Stimulated activated CD4-positive, alpha-beta T cell treated with anti-CD3 and anti-CD28 coated beads, Interleukin-4, amount 100 ng/mL, for 4 hours (primary cell): ENCODE data around the gene BRINP1.

Source experiments
- DNase-seq, 2 experiments: peaks; one replicate each; pipeline ENCODE4 v3.0.0-alpha.2; 2020

The BRINP1 gene

GRCh38 chr9:119343059-119343990 lies 25.9 kb downstream of the BRINP1 start:
- DNase-seq: no peak

DNA sequence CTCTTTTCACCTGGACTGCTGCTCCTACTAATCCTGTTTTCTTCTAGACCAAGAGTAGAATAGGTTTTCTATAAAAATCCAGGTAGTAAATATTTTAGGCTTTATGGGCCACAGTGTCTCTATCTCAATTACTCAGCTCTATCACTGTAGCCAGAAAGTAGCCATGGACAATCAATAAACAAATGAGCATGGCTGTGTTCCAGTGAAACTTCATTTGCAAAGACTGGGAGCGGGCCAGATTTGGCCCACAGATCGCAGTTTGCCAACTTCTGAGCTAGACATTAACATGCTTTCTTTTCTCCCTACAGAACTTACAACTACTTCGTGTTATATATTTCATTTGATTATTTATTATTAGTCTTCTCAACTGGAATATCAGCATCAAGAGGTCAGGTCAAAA lies 30.2 kb downstream of the BRINP1 start:
- no peak for DNase-seq

DNA sequence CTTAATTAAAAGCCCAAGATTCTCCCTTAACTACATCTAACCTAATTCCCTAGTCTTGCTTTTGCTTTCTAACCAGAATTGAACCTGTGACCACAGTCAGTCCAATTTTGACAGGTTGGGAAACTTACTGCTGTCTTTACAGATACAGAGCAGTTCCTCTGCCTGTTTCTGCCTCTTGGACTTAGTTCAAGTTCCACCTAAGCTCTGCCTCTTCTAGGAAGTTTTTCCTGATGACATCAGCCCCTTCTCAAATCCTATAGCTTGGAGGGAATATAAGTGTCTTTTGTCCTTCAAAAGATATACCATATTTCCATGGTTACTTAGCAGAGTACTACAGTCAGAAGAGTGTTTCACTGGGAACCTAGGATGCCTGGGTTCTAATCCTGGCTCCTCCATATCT lies 31.7 kb downstream of the BRINP1 start:
- DNase-seq: no peak

DNA sequence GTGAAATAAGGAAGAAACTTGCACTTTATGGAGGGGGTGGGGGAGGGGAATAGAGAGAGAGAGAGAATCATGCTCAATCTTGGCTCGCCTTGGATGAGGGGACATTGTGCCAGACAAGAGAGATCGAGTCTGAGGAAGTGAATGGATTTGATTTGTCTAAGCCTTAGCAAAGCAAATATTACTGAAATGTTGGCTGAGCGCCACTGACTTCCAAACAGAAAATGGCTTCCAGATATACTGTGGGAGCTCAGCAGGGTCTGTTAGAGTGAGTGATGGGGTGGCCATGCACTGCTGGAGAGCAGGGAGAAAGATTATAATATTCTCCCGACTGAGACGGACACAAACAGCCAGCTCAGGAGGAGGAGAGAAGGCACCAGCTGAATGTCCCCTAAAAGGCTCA lies 34.5 kb downstream of the BRINP1 start:
- DNase-seq: no peak

DNA sequence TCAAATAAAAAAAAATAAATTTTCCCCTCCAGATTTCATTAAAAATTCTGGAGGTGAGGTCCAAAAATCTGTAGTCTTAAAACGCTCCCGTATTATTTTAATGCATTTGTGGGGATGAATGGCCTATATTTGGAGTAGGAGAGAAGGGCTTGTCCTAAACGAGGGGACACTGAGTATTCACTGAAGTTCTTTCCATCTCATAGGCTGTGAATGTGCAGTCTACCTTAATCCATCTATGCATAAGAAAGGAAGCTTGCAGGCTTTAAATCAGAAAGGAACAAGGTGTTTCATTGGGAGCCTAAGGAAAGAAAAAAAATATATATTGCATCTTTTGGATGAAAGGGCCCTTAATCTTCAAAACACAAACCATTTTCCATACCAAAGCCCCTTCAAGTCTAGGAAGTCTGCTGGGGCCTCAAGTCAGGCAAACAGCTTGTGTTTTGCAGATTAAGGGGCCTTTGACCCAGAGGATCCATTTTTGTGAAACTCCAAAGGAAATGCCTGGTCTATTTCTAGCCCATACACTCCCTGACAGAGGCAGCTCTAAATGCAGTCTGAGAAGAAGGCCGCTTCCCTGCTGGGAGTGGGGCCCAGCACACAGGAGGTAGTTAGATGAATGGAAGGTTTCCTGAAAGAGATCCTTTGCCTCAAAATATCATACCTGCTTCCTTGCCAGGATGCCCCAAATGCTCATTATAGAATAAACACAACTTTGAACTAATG lies 35.6 kb downstream of the BRINP1 start:
- no peak for DNase-seq

DNA sequence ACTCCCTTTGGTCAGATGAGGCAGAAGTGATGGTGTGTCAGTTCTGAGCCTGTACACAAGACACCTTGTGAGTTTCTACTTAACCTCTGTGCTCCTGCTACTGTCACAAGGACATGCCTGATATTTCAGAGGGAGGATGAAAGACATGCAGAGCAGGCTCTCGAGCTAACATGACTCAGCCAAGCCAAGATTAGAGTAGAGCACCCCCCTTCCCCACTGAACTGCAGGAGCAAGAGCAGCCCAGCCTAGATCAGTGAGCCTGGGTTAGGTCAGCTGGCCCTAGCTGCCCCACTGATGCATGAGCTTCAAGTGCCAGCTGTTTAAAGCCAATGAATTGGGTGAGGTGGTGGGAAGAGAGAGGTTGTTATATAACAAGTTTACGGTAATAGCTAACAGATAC lies 36.7 kb downstream of the BRINP1 start:
- DNase-seq: no peak

DNA sequence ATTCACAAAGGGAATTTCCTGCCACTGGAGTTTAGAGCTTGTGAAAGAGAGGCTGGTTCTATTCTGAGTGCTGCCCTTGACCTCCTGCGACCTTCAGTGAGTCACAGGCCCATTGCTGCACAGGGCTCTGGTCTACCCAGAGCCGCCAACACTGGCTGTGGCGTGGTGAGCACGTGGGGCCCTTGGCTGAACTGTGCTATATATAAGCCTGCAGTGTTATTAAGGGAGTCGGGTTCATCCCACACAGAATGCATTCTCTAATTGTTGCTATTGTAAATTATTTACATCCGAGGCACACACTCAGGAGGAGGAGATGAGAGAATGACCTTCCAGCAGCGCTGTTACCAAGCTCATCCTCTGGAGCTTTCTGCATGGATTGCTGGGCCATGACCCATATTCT lies 47.1 kb downstream of the BRINP1 start:
- no peak for DNase-seq

GRCh38 chr9:119318371-119318770 lies 50.9 kb downstream of the BRINP1 start:
- no peak for DNase-seq

GRCh38 chr9:119313846-119314245 lies 55.4 kb downstream of the BRINP1 start:
- DNase-seq: no peak

DNA sequence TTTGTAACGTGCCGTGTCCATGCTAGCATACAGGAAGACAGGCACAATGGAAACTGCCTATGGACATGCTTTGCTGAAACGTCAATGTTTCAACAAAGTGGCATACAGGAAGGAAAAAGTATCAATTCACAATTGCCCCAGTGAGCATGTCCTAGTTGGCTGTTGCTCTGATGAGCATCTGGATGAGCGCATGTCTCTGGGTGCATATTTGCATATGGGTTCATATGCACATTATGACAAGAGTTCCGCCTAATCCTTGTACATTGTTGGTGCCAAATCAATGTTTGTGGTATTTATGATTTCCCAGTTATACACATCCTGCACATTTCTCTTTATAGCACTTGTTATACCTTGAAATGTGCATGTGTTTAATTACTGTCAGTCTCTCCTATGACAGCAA lies 58.5 kb downstream of the BRINP1 start:
- no peak for DNase-seq

DNA sequence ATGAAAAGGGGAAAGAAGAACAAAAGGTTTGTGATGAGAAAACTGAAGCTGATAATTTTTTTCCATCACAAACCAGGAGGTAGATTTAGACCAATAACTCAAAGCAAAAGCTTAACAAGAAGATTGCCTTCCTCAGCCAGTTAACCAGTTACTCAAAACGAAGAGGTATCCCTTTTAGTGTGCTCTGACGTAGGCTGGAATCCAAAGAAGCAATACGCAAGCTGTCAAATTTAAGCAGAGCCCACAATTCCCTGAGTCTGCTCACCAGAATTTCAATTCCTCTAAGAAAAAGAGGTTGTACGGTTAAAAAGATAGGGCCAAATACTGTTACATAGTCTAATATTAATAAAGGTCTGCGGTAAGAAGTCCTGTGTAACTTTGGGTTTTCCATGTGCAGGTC lies 61.8 kb downstream of the BRINP1 start:
- no peak for DNase-seq

GRCh38 chr9:119304555-119304954 lies 64.7 kb downstream of the BRINP1 start:
- DNase-seq: no peak

- no peak for DNase-seq
Observed at GRCh38 chr9:119302988-119303698, 66.1 kb downstream of the BRINP1 start.

DNA sequence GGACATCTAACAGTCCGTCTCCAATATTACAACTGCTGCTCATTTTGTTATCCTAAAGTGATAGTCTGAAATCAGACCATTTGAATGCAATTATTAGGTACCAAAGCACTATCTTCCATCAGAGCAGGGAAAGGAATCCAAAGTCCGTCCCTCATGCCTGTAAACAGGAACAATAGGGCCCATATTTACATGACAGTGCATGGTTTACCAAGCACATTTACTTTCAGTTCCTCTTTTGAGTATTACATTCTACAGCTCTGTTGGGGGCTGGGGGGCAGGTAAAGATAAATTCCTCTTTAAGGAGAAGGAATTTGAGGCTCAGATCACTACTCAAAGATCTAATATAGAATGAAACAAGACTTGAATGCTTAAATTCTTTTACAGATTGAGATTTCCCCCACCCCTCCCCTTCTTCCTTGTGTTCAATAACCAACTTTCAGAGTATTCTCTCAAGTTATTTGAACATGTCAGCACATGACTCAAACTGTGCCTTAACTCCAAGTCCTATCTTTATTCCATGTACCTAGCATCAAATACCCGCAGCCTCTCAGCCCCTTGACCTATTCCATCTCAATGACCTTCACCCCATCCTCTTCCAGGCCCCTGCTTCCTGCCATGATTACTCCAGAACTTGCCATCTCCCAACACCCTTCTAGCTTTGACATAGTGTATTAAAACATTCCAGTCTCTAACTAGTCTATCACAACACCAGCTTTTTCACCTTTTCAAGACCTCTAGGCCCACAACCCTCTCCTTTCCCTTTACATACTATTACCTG lies 71.0 kb downstream of the BRINP1 start:
- DNase-seq: no peak

DNA sequence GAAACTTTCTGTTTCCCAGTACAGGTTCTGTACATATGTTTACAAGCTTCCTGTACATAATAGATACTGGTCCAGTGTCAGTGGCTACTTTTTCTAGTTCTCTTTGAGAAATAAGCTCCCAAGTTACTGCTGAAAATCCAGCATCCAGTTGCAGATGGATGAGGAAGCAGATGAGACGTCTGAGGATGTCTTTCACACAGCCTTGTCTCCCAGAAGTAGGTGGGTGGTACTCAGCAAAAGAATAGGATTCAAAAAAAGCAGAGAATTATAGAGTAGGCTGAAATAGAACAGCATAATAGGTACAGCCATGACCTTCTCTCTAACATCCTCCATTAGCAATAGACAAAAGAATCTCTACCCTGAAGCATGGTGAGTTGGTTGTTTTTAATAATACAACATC lies 77.7 kb downstream of the BRINP1 start:
- no peak for DNase-seq

DNA sequence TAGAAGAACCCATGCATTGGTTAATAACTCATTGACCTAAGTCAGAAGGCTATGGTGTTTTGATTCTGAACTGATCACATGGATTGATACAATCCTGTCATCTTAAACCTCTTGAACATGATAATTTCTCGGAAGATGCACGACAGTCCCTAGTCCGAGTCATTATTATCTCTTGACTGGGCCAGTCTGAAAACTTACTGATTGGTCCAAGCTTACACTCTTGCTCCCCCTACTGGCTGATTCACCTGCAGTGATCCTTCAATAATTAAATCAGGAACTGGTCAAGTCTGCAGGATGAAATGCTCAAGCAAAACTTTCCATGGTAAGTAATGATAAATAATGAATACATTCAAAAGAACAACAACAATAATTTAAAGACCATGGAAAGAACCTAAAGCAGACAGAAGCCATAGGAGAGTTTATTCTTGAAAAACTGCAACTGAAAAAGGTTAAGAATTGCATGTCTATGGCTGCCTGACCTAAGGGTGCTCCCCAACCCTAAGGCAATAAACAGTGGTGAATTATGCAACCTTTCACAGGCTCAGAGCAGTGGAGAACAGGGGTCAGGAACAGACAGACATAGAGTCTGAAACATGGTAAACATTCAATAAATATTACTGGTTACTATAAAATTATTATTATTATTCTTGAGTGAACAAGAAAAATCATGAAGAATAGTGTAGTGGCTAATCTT lies 79.3 kb downstream of the BRINP1 start:
- DNase-seq: no peak

DNA sequence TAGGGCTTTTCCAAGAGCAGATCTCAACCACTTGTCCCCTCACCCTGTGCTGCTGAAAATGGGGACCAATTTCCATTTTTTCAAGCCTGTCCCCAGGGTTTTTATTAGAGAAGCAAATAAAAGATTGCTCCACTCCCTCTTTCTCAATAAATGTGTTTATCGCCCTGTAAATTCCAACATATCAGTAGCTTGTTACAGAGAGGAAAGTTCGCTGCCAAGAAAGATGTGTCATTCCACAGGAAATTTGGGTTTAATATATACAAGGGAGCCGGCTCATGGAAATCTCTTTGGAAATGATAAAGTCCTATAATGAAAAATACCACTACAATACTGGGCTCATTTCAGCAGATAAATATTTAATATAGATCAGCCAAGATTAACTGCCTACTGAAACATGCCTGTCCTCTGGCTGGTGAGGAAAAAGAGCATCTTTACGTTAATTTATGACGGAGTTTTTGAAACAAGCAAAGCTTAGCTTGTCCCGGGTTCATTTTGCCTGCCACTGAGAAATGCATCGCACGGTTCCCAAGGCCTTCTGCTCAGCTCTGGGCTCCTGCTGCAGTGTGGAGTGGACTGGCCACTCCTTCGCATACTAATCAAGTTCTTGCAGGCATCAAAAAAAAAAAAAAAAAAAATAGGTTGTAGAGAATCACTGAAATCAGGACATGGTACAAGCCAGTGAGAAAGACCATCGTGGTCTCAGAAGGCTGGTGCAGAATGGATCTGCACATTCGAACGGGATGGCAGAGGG lies 84.5 kb downstream of the BRINP1 start:
- no peak for DNase-seq

- DNase-seq: no peak
Observed at GRCh38 chr9:119284118-119284517, 85.1 kb downstream of the BRINP1 start.

DNA sequence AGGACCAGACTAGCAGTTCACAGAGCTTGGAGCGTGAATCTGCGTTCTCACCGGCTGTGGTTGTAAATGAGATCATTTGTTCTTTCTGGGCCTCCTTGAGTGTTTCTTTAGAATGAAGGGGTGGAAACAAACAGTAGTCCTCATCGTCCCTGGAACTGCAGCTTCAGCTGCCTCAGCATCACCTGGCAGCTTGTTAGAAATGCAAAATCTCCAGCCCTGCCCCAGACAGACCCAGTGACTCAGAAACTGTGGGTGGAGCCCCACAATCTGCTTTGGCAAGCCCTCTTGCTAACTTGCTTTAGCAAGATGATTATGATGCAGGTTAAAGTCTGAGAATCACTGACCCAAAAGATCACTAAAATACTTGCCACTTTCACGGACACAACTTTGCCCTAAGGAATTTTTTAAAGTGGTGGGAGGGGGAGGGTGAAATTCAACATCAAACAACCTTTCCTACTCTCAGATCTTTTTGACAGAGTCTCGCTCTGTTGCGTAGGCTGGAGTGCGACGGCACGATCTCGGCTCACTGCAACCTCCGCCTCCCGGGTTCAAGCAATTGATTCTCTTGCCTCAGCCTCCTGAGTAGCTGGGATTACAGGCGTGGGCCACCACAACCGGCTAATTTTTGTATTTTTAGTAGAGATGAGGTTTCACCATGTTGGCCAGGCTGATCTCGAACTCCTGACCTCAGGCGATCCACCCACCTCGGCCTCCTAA lies 86.0 kb downstream of the BRINP1 start:
- DNase-seq: no peak

GRCh38 chr9:119282476-119283077 lies 86.7 kb downstream of the BRINP1 start:
- DNase-seq: no peak
